NB4 (cell line): ENCODE measurements around the gene SNX25.
A peak's percentile ranks its signal among the peaks of the same experiment; 100 is the strongest.
"Not testable (repeated sequence)": the region's sequence is repeated elsewhere in the genome, so short reads cannot be mapped to it uniquely, and the experiment has no call there.

Source experiments
- DNase-seq: peaks from one replicate; pipeline ENCODE4 v3.0.0; 2010; ENCODE audit warnings: low read depth
- H3K4me3 ChIP-seq: one replicate; pipeline ENCODE4 v1.5.1; 2011; ENCODE audit warnings: mild to moderate bottlenecking, low read depth, low read length, moderate library complexity
- MYC ChIP-seq: IDR thresholded peaks from 2 replicates; pipeline ENCODE4 v1.6.1; 2011; ENCODE audit warnings: low read depth, low read length
- POLR2A ChIP-seq: IDR thresholded peaks from 2 replicates; pipeline ENCODE4 v1.6.1; 2011; ENCODE audit warnings: mild to moderate bottlenecking; ENCODE audit not compliant: insufficient read length; ENCODE audit errors: extremely low read depth
- TF ChIP-seq, protein P1 (sequence below): IDR thresholded peaks from one replicate; pipeline ENCODE4 v1.5.1; 2012; ENCODE audit warnings: low read depth, low read length
- TF ChIP-seq, protein P2 (sequence below): IDR thresholded peaks from 2 replicates; pipeline ENCODE4 v1.6.1; 2011; ENCODE audit warnings: low read depth, low read length

Gene SNX25

DNA sequence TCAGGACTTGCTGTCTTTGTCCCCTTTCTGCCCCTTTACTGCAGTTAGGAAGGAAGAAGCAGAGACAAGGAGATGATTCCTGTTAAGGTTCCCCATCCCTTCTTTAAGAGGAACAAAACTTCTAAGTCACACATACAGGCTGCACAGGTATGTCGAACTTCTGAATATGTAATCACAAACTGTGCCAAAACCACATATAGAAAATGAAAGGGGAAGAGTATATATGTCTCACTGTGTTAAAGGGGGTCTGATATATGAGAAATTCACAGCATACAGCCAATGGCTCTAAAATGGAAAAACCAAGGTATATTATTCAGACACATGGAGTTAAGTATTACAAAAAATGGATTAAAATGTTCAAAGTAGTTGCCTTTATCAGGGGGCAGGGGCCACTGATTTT lies 17.3 kb upstream of the SNX25 start:
- TF ChIP-seq, protein P1, sequence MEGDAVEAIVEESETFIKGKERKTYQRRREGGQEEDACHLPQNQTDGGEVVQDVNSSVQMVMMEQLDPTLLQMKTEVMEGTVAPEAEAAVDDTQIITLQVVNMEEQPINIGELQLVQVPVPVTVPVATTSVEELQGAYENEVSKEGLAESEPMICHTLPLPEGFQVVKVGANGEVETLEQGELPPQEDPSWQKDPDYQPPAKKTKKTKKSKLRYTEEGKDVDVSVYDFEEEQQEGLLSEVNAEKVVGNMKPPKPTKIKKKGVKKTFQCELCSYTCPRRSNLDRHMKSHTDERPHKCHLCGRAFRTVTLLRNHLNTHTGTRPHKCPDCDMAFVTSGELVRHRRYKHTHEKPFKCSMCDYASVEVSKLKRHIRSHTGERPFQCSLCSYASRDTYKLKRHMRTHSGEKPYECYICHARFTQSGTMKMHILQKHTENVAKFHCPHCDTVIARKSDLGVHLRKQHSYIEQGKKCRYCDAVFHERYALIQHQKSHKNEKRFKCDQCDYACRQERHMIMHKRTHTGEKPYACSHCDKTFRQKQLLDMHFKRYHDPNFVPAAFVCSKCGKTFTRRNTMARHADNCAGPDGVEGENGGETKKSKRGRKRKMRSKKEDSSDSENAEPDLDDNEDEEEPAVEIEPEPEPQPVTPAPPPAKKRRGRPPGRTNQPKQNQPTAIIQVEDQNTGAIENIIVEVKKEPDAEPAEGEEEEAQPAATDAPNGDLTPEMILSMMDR = no peak
- TF ChIP-seq POLR2A (no peak), MYC (no peak)
- TF ChIP-seq, protein P2, sequence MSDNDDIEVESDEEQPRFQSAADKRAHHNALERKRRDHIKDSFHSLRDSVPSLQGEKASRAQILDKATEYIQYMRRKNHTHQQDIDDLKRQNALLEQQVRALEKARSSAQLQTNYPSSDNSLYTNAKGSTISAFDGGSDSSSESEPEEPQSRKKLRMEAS = no peak
- no peak overlapping the region for H3K4me3 ChIP-seq
- DNase-seq = no peak

DNA sequence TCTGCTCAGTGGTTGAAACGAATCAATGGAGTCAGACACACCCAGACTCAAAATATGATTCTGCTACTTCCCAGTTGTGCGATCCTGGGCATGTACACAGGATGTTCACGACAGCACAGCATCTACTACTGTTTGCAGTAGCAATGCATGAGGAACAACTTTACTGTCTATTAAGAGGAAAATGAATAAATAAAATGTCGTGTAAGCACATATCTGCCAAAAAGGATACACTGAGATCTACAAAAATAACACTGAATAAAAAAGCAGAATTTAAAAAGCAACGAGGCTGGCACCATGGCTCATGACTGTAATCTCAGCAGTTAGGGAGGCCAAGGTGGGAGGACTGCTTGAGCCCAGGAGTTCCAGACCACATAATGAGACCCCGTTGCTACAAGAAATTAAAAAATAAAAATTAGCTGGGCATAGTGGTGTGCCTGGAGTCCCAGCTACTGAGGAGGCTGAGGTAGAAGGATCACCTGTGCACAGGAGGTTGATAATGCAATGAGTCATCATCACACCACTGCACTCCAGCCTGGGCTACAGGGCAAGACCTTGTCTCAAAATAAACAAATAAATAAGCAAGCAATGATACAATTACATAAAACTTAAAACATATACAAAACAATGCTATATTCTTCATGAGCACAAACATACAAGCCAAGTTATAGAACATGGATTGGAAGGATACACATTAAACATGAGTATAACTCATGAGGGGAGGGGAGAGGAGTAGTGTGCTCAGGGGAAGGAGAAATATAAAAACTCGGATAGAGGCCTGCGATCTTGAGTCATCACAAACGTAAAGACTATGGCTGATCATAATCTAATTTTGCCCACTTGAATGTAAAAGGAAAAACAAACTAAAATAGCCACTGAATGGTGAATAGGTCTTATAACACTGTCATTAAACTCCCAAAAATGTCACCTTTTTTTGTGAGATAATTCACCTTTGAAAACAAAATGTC lies 14.2 kb upstream of the SNX25 start:
- TF ChIP-seq MYC (no peak), POLR2A (no peak)
- TF ChIP-seq, protein P1 = no peak
- TF ChIP-seq, protein P2 = no peak
- H3K4me3 ChIP-seq = no peak overlapping the region
- DNase-seq = no peak

DNA sequence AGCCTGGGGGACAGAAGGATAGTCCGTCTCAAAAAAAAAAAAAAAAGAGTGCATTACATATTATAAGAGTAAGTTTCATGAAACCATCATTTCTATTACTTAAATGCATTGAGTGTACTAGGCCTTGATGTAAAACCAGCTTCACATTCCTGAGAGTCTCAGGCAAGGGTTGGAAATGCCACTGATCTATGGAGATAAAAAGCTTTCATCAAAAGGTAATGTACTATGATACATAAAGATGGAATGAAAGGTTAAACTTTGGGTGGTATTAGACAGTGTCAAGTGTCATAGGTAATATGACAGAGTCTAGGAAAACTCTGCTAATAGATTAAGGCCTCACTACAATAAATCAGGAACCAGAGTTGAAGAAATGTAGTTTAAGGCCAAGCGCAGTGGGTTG lies 13.0 kb upstream of the SNX25 start:
- H3K4me3 ChIP-seq = no peak overlapping the region
- TF ChIP-seq, protein P1 = no peak
- TF ChIP-seq POLR2A (no peak), MYC (no peak)
- TF ChIP-seq, protein P2 = no peak
- DNase-seq = no peak

DNA sequence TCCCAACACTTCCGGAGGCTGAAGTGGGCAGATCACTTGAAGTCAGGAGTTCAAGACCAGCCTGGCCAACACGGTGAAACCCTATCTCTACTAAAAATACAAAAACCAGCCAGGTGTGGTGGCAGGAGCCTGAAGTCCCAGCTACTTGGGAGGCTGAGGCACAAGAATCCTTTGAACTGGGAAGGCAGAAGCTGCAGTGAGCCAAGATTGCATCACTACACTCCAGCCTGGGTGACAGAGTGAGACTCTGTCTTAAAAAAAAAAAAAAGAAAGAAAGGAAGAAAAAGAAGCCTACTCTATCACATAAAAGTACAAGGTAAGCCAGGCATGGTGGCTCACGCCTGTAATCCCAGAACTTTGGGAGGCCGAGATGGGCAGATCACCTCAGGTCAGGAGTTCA lies 11.2 kb upstream of the SNX25 start:
- H3K4me3 ChIP-seq, DNase-seq: not testable (repeated sequence)

DNA sequence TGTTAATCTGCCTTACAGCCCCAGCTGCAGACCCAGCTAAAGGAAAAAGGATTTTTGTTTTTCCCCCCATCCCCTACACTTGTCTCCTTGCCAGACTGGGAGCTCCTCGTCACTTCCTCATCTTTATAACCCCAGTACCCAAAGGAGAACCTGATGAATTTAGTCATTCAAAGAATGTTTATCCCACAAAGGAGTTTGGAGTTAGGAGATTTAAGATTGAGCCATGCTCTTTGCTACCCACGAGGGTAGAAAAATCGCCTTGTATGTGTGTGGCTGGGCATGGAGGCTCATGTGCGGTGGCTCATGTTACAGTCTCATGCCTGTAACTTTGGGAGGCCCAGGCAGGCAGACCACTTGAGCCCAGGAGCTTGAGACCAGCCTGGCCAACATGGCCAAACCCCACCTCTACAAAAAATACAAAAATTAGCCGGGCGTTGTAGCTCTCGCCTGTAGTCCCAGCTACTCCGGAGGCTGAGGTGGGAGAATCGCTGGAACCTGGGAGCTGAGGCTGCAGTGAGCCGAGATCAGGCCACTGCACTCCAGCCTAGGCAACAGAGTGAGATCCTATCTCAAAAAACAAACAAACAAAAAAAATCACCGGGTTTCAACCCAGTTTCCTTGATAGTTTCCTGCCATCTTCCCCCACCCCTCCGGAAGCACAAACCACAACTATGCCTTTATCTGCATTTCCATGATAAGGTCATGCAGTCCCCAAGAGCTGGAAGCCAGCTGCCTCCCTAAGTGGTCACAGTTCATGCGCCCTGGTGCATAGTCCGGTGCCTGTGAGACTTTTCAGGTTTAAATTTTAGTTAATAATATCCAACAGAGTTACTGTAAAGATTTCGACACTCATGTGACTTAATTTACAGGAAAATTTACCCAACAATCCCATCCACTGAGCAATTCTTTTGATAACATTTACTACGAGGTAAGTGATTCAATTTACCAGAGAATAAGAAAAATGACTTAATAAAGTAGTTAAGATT lies 7.1 kb upstream of the SNX25 start:
- DNase-seq = peak; percentile 55
- H3K4me3 ChIP-seq = peak overlapping the region; percentile 74
- TF ChIP-seq, protein P2 = no peak
- TF ChIP-seq POLR2A (no peak), MYC (no peak)
- TF ChIP-seq, protein P1 = no peak

DNA sequence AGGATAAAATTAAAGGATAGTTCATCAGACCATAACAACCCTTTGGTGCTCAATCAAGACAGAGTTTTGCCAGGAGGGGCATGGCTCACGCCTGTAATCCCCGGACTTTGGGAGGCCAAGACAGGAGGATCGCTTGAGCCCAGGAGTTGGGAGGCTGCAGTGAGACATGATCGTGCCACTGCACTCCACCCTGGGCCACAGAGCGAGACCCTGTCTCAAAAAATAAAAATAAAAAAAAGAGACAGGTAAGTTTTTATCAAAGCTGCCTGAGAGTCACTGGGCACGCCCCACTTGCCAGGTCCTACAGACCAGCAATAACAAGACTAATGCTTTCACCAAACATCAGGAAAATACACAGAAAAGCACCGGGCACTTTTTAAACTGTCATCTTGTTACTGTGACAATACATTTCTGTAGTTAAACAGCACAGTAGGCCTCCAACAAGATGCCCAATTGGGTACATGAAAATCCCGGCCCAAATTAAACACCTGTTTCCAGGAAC lies 6.4 kb upstream of the SNX25 start:
- DNase-seq = peak; percentile 12
- peak overlapping the region; percentile 74 for H3K4me3 ChIP-seq
- no peak for TF ChIP-seq POLR2A
- no peak for TF ChIP-seq MYC
- TF ChIP-seq, protein P2 = no peak
- TF ChIP-seq, protein P1 = no peak
